IMR-90 (cell line): ENCODE data around the gene NRXN2. TPM values are rescaled to one million over a fixed set of nuclear protein-coding genes. Genes with fewer than 3 reads are reported as not detected.

Source experiments
- ATAC-seq: fragments of 200-7000 bp; cut with Tn5 transposase; 2 replicates; pipeline ENCODE4 v1.9.1; 2020; ENCODE audit warnings: low read depth, mild to moderate bottlenecking, moderate library complexity
- BruUV-seq: library from RNA; stranded (reverse); fragments of 400-500 nt; replicated peaks from 2 replicates; lab custom pipeline; 2021; lab: Mats Ljungman, UMichigan
- CTCF ChIA-PET: fragments of 300-600 bp; formaldehyde crosslinking; extraction: SDS; loops from one replicate; lab custom pipeline; 2021; ENCODE audit warnings: antibody characterized with exemption; lab: Yijun Ruan, JAX
- POLR2A ChIA-PET: fragments of 300-600 bp; sonication (Branson Sonifier 250); formaldehyde crosslinking; loops from one replicate; lab custom pipeline; 2022; ENCODE audit warnings: antibody characterized with exemption; ENCODE audit not compliant: unreplicated experiment; lab: Charles Lee
- DNase-seq: peaks from one replicate; pipeline ENCODE4 v3.0.0; 2013
- H2AFZ ChIP-seq: replicated peaks from 2 replicates; pipeline ENCODE3; 2013; ENCODE audit warnings: low read length, mild to moderate bottlenecking; ENCODE audit not compliant: poor library complexity
- H2AK5ac ChIP-seq: 2 replicates; pipeline ENCODE4 v1.6.1; 2013; ENCODE audit warnings: low read depth, low read length, inconsistent platforms
- H2AK9ac ChIP-seq: replicated peaks from 2 replicates; pipeline ENCODE3; 2013; ENCODE audit warnings: mild to moderate bottlenecking, low read depth, low read length, moderate library complexity; ENCODE audit not compliant: poor library complexity
- H2BK120ac ChIP-seq: 2 replicates; pipeline ENCODE4 v1.6.1; 2013; ENCODE audit warnings: low read depth, low read length, inconsistent platforms
- H2BK15ac ChIP-seq: 3 replicates; pipeline ENCODE4 v1.6.1; 2013; ENCODE audit warnings: low read depth, low read length, inconsistent platforms
- H2BK20ac ChIP-seq: 2 replicates; pipeline ENCODE4 v1.6.1; 2013; ENCODE audit warnings: low read depth, mild to moderate bottlenecking, inconsistent platforms, low read length, moderate library complexity
- H2BK5ac ChIP-seq: 2 replicates; pipeline ENCODE4 v1.6.1; 2013; ENCODE audit warnings: mild to moderate bottlenecking, low read depth, low read length, inconsistent platforms; ENCODE audit not compliant: poor library complexity, severe bottlenecking
- H3K14ac ChIP-seq: replicated peaks from 2 replicates; pipeline ENCODE4 v1.6.1; 2013; ENCODE audit warnings: low read depth, low read length, inconsistent platforms
- H3K18ac ChIP-seq: 2 replicates; pipeline ENCODE4 v1.6.1; 2013; ENCODE audit warnings: low read depth, low read length, control low read depth
- H3K23ac ChIP-seq: 2 replicates; pipeline ENCODE4 v1.6.1; 2013; ENCODE audit warnings: low read depth, low read length, inconsistent platforms
- H3K27ac ChIP-seq: 2 replicates; pipeline ENCODE4 v1.5.1; 2013; ENCODE audit warnings: mild to moderate bottlenecking, control low read depth, low read length; ENCODE audit not compliant: insufficient read depth
- H3K27me3 ChIP-seq: 2 replicates; pipeline ENCODE4 v1.6.1; 2013; ENCODE audit warnings: low read length; ENCODE audit not compliant: control insufficient read depth, insufficient read depth
- H3K36me3 ChIP-seq: 2 replicates; pipeline ENCODE4 v1.6.1; 2013; ENCODE audit warnings: low read length, mixed read lengths; ENCODE audit not compliant: control insufficient read depth, insufficient read depth
- H3K4ac ChIP-seq: 2 replicates; pipeline ENCODE4 v1.6.1; 2013; ENCODE audit warnings: low read depth, low read length, inconsistent platforms
- H3K4me1 ChIP-seq: 2 replicates; pipeline ENCODE4 v1.6.1; 2013; ENCODE audit warnings: low read length, mixed read lengths; ENCODE audit not compliant: control insufficient read depth, insufficient read depth
- H3K4me2 ChIP-seq: 2 replicates; pipeline ENCODE4 v1.6.1; 2013; ENCODE audit warnings: low read depth, mild to moderate bottlenecking, control low read depth, low read length, moderate library complexity
- H3K4me3 ChIP-seq: 2 replicates; pipeline ENCODE4 v1.5.1; 2013; ENCODE audit warnings: low read depth, mild to moderate bottlenecking, control low read depth, low read length, moderate library complexity; ENCODE audit not compliant: insufficient read depth
- H3K56ac ChIP-seq: 2 replicates; pipeline ENCODE4 v1.6.1; 2013; ENCODE audit warnings: low read length, inconsistent platforms; ENCODE audit not compliant: insufficient read depth; ENCODE audit errors: extremely low read depth
- H3K79me1 ChIP-seq, 2 experiments: 2 replicates each; pipeline ENCODE4 v1.6.1; 2013; ENCODE audit warnings: low read length in 2 of 2, inconsistent platforms in 1 of 2, low read depth in 1 of 2
- H3K9ac ChIP-seq: 2 replicates; pipeline ENCODE4 v1.6.1; 2013; ENCODE audit warnings: low read depth, low read length, control low read depth
- H3K9me1 ChIP-seq: 2 replicates; pipeline ENCODE4 v1.6.1; 2013; ENCODE audit warnings: low read length, inconsistent platforms; ENCODE audit not compliant: insufficient read depth
- H3K9me3 ChIP-seq: 2 replicates; pipeline ENCODE4 v1.6.1; 2013; ENCODE audit warnings: low read length; ENCODE audit not compliant: control insufficient read depth, insufficient read depth
- H4K20me1 ChIP-seq: 2 replicates; pipeline ENCODE4 v1.6.1; 2013; ENCODE audit warnings: low read length, inconsistent platforms; ENCODE audit not compliant: insufficient read depth
- H4K5ac ChIP-seq: 2 replicates; pipeline ENCODE4 v1.6.1; 2013; ENCODE audit warnings: mild to moderate bottlenecking, low read depth, low read length, control low read depth
- H4K8ac ChIP-seq, 2 experiments: 2 replicates each; pipeline ENCODE4 v1.6.1; 2013; ENCODE audit warnings: low read depth in 2 of 2, low read length in 2 of 2, control low read depth in 1 of 2, inconsistent platforms in 1 of 2
- H4K91ac ChIP-seq: 2 replicates; pipeline ENCODE4 v1.6.1; 2013; ENCODE audit warnings: low read depth, low read length, inconsistent platforms; ENCODE audit not compliant: insufficient read depth
- RCOR1 ChIP-seq: IDR thresholded peaks from 2 replicates; pipeline ENCODE4 v1.6.1; 2012; ENCODE audit warnings: mild to moderate bottlenecking, low read length, improper control_type of control experiment; ENCODE audit not compliant: insufficient replicate concordance
- USF2 ChIP-seq: fragments of 150-350 bp; IDR thresholded peaks from 2 replicates; pipeline ENCODE4 v1.6.1; 2017; ENCODE audit warnings: mild to moderate bottlenecking, antibody characterized with exemption, low read length, low read depth
- WGBS, 2 experiments: methylation state at CpG; one replicate each; pipeline versions ENCODE4 v1.1.5 to v1.1.7; 2013; ENCODE audit warnings: missing lambda C conversion rate in 2 of 2; ENCODE audit not compliant: insufficient read length in 1 of 2; ENCODE audit errors: extremely low coverage in 2 of 2; 5-methylcytosine and 5-hydroxymethylcytosine counted together
- dilution Hi-C: fragments of 300-500 bp; cut with HindIII; formaldehyde crosslinking; loops from one replicate; pipeline ENCODE4 v1.14.3; 2018; ENCODE audit warnings: low sequenced_read_pairs; ENCODE audit not compliant: unreplicated experiment
- in situ Hi-C: fragments of 300-500 bp; cut with MboI; formaldehyde crosslinking; loops from 3 replicates; pipeline ENCODE4 v1.14.3; 2019; ENCODE audit warnings: low sequenced_read_pairs, inconsistent platforms, mixed read lengths
- intact Hi-C: fragments of 100-400 bp; cut with micrococcal nuclease; formaldehyde crosslinking; loops from 2 replicates; pipeline ENCODE4 v1.10.0; 2022
- polyA plus RNA-seq, 3 experiments: library from polyadenylated mRNA; depleted of rRNA; stranded (reverse); fragments of >200 nt; gene quantifications; 2 replicates each; pipeline ENCODE4 v1.2.3, GENCODE V29; 2012; ENCODE audit warnings: low replicate concordance in 1 of 3
- total RNA-seq: library from RNA; depleted of rRNA; stranded (reverse); fragments of >200 nt; gene quantifications from 2 replicates; pipeline ENCODE4 v1.2.3, GENCODE V29; 2012

NRXN2 gene
- total and polyA plus RNA-seq, 2 of the 4 experiments (the other 2 are of a cell fraction) = 0.18 to 0.22 TPM

DNA sequence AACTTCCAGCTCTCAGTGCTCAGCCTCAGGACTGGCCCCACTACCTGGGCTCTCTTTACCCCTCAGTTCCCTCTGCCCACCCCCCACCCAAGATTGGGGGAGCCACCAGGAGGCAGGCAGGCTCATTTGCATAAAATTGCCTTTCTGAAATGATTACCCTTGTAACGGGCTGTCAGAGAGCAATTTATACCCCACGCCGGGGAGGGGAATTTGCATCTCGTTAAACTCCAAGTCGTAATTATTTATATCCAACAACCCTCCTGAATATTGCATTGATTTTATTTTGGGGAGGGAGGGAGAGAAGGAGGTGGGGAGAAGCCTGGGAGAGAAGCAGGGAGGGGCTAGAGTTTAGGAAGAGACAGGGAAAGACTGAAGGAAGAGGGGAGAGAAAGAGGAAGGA lies 8.3 kb downstream of the NRXN2 start:
- DNase-seq (no peak), ATAC-seq (no peak)
- Histone ChIP-seq H3K9me1 (0 out of 2 replicates have a peak, but pooled peaks cover 4% of the 10 kb centered on the region), H3K23ac (no peak overlapping the region), H3K56ac (no peak overlapping the region), H2BK120ac (no peak overlapping the region), H3K4ac (no peak overlapping the region), H2BK20ac (no peak overlapping the region), H4K5ac (no peak overlapping the region), H3K18ac (no peak overlapping the region), H3K27me3 (peaks cover 84% of the 10 kb centered on the region), H3K4me3 (no peak overlapping the region), H2AFZ (no peak overlapping the region), H3K9me3 (no peaks in the 10 kb centered on the region), H3K36me3 (no peaks in the 10 kb centered on the region), H3K14ac (no peak overlapping the region), H3K4me1 (no peaks in the 10 kb centered on the region; the same call in 1 of the 2 replicates), H2BK5ac (no peak overlapping the region), H3K27ac (no peak overlapping the region), H2AK9ac (no peak overlapping the region), H2BK15ac (no peak overlapping the region), H4K8ac (no peak overlapping the region), H4K91ac (no peak overlapping the region), H3K9ac (no peak overlapping the region), H3K79me1 (no peaks in the 10 kb centered on the region), H4K20me1 (0 out of 2 replicates have a peak, but pooled peaks cover 3% of the 10 kb centered on the region), H3K4me2 (no peak overlapping the region), H2AK5ac (no peak overlapping the region)
- dilution Hi-C loops = no loop called here
- ChIA-PET CTCF (interaction anchor here (1.0 kb wide), 1 partner anchor 10 kb away, joined by 4 read pairs; no protein-coding TSS in a partner anchor), POLR2A (no interaction called here)
- in situ Hi-C loops = no loop called here
- intact Hi-C loops = loop anchor here (5.0 kb wide), 1 partner anchor 223 kb away; the partner anchor contains the start of gene GPHA2
- BruUV-seq = no TSS peak
- no CpG with 5 or more reads among the region's 5 CpGs for WGBS, 2 experiments
- TF ChIP-seq USF2 (no peak), RCOR1 (no peak)
